Coronary artery (tissue), 2 donors: ENCODE data around the gene PLPPR1.

Experiments used
- DNase-seq: peaks from one replicate; pipeline ENCODE4 v3.0.0-alpha.2; 2017; ENCODE audit warnings: low spot score
- H3K27ac ChIP-seq, 2 donors: fragments of 200-600 bp; sonication (generic); one replicate each; pipeline ENCODE4 v1.5.1; 2016 to 2019
- H3K4me3 ChIP-seq: fragments of 200-600 bp; sonication (generic); 2 replicates; pipeline ENCODE4 v1.5.1; 2016; ENCODE audit warnings: mild to moderate bottlenecking, moderate library complexity
- TF ChIP-seq, protein P1 (sequence below): fragments of 200-600 bp; sonication (generic); IDR thresholded peaks from one replicate; pipeline ENCODE4 v1.5.1; 2019; ENCODE audit warnings: antibody characterized with exemption

Gene PLPPR1

GRCh38 chr9:101219030-101219429 lies 190.5 kb downstream of the PLPPR1 start:
- Histone ChIP-seq H3K4me3 (no peak overlapping the region), H3K27ac (no peak overlapping the region)
- TF ChIP-seq, protein P1, sequence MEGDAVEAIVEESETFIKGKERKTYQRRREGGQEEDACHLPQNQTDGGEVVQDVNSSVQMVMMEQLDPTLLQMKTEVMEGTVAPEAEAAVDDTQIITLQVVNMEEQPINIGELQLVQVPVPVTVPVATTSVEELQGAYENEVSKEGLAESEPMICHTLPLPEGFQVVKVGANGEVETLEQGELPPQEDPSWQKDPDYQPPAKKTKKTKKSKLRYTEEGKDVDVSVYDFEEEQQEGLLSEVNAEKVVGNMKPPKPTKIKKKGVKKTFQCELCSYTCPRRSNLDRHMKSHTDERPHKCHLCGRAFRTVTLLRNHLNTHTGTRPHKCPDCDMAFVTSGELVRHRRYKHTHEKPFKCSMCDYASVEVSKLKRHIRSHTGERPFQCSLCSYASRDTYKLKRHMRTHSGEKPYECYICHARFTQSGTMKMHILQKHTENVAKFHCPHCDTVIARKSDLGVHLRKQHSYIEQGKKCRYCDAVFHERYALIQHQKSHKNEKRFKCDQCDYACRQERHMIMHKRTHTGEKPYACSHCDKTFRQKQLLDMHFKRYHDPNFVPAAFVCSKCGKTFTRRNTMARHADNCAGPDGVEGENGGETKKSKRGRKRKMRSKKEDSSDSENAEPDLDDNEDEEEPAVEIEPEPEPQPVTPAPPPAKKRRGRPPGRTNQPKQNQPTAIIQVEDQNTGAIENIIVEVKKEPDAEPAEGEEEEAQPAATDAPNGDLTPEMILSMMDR = no peak
- DNase-seq = no peak

DNA sequence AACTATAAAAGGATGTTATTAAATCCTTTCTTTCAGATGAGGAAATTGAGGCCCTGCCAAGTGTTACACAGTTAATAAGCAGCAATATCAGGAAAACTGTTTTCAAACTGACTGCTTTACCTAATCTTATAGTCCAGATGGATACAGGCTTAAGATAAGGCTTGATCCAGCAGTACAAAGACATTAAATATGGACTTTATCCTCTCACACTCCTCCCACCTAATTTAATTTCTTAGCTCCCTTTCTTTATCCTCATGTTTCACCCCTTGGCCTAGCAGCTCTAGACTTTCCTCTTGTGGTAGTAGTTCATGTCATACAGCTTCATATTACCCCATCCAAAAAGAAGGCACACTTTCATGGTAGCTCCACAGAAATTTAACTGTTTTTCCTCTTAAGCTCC lies 191.8 kb downstream of the PLPPR1 start:
- Histone ChIP-seq H3K27ac (no peak overlapping the region), H3K4me3 (no peak overlapping the region)
- no peak for DNase-seq
- TF ChIP-seq, protein P1 = no peak

- no peak overlapping the region for H3K27ac ChIP-seq
- no peak overlapping the region for H3K4me3 ChIP-seq
- DNase-seq = no peak
- TF ChIP-seq, protein P1 = no peak
Observed at GRCh38 chr9:101225271-101225670, 196.7 kb downstream of the PLPPR1 start.

DNA sequence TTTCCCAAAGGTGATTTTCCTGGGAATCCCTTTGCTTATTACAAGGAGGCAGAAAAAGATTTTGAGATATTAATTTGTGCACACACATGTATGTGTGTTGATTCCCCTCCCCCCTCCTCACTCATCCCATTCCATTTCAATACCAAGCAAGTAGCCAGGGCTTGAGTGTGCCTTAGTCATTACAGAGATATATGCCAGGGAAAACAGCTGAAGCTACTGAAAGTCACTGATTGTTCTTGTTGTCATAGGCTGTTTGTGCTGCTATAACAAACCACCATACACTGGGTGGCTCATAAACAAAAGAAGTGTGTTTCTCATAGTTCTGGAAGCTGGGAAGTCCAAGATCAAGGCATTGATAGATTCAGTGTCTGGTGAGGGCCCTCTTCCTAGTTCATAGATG lies 197.6 kb downstream of the PLPPR1 start:
- no peak for DNase-seq
- TF ChIP-seq, protein P1 = no peak

GRCh38 chr9:101226803-101227202 lies 198.3 kb downstream of the PLPPR1 start:
- TF ChIP-seq, protein P1 = no peak

More for the DNA sequence above, 197.6 kb downstream of the PLPPR1 start:
- no peak overlapping the region for H3K4me3 ChIP-seq
- H3K27ac ChIP-seq = no peak overlapping the region

DNA sequence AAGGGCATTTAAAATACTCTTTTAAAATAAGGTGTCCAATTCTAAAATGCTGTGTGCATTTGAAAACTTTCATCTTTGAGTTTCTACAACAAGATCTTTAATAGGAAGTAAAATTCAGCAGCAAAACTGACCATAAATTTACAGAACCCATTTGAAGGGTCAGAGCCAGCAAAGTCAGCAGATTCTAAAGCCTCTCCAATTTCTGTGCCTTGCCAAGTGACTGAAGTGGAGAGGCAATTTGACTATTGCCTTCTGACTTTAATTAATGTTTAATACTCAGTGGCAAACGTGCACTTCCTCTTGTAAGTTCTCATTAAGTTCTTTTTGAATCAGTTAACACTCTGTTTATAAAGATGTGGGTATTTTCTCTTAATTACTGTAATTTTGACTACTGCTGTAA lies 201.1 kb downstream of the PLPPR1 start:
- no peak for DNase-seq
- Histone ChIP-seq H3K27ac (no peak overlapping the region), H3K4me3 (no peak overlapping the region)
- TF ChIP-seq, protein P1 = no peak

More at GRCh38 chr9:101226803-101227202, 198.3 kb downstream of the PLPPR1 start:
- Histone ChIP-seq H3K27ac (no peak overlapping the region), H3K4me3 (no peak overlapping the region)
- no peak for DNase-seq

GRCh38 chr9:101232405-101232977 lies 204.0 kb downstream of the PLPPR1 start:
- TF ChIP-seq, protein P1 = no peak
- Histone ChIP-seq H3K4me3 (no peak overlapping the region), H3K27ac (no peak overlapping the region)
- no peak for DNase-seq
